ENCODE data around the gene NKAIN4.

NKAIN4 gene

DNA sequence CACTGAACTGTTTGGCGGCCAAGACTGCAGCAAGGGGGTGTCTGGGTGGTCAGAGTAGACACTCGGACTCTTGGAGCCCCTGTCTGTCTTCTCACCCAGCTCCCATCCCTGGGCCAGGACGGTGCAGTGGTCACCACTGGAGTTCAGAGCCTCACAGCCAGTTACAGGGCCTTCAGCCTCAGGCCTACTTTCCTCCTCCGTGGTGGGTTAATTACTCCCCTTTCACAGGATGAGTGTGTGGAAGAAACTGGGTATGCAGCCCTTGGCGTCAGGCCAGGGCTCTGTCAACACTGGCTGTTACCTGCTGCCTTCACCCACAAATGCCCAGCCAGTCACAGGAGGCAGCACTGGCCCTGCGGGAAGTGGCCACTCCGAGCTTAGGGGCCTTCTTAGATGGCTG lies 36.6 kb downstream of the NKAIN4 start:
- DNase-seq (ENCODE audit: low read depth): no peak

DNA sequence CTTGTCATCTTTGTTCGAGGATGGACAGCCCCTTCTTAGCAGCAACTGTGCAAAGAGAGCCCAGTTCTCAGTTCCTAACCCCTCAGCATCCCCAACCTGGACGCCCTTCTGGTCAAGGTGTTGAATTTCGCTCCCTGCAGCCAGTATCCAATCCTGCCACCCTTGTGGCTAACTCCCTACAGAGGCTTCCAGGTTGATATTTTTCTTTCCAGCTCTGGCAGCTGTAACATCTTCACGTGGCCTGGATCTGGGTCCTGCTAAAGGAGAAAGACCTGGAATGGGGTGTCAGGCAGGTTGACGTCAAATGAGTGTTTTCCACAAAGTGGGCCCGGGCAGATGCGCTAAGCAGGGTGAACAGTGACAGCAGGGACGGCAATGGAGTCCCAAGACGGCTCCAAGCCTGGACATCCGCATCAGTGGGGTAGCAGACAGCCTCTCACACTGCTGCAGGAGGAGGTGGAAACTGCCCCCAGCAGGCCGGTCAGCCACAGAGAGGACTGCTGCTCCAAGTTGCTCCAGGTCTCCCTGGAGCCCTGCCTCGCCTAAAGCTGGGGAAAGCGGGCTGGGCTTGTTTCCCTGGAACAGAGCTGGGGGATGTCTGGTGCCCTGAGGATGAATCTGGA lies 37.3 kb downstream of the NKAIN4 start:
- DNase-seq (ENCODE audit: low read depth): no peak

DNA sequence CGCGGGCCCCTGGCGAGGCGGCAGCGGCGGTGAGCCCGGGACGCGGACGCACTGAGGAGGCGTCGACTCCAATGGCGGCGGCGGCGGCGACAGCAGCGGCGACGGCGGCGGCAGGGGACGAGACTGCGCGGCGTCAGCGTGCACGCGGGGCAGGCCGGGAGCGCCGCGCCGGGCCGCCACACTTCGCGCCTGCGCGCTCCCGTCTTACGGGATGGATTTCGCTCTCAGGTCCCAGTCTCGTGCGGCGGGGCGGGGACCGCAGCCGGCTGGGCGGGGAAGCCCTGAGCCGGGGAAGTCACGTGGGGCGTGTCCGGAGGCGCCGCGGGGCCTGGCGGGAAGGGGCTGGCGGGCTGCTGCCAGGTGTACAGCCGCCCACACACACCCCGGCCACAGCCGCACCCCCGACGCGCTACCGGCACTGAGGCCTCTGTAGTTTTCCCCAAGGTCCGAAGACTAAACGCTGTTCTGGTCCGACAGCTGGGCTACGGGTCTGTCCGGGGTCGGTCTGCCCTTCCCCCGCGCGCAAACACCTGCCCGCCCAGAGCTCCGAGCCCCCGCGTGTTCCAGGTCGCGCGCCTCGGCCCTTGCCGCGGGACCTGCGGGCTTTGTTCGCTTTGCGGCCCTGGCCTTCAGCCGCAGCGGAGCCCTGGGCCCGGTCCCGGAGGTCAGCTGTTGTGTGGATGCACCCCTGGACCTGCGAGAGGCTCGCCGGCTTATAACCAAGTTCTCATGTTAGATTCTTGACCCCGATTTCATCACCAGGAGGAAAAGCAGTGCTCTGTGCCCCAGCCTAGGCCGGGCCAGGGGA lies 38.0 kb downstream of the NKAIN4 start, which contains the start of gene YTHDF1:
Gene YTHDF1, minus strand, starts transcription at position 91 of the 808 bp plus-strand sequence. CDS start 239 bp downstream, outside the sequence.
- DNase-seq (ENCODE audit: low read depth): peak; percentile 85

DNA sequence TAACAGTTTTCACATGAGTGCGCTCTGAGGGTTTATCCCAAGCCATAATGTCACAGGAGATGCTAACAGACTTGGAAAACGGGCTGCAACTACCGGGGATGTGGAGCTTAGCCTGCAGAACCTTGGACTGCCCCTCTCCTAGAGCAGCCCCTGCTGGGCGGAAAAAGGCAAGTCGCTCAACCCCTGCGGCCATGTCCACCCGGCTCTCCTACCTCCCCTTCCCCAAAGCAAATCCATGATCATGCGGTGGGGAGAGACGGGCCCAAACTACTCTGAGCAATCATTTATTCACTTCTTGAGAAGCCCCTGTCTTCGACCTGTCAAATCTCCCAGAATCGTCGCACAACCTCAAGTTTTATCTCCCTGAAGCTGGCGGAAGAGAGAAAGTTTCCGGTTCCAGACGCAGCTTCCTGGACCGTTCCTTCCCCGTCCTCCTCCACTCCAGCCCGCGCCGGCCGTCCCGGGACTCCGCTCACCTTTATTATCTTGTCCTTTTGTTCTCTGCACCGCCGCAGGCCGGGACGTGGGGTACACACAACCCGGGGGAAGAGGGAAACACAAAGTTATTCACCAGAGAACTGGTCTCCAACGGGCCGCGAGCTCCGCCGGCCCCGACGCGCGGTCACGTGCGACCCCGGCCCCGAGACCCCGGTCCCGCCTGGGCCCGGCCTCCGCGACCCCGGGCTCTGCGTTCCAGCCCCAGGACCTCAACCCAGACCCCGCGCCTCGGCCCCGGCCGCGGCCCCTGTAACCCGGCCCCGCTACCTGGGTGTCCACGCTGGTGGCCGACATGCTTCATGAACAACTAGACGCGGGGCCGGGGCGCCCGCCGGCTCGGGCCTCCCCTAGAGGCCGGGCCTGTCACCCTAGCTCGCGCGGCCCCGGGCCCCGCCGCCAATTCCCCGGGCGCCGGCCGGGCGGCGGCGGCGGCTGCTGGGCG lies 38.9 kb downstream of the NKAIN4 start:
- DNase-seq (ENCODE audit: low read depth): peak; percentile 16

DNA sequence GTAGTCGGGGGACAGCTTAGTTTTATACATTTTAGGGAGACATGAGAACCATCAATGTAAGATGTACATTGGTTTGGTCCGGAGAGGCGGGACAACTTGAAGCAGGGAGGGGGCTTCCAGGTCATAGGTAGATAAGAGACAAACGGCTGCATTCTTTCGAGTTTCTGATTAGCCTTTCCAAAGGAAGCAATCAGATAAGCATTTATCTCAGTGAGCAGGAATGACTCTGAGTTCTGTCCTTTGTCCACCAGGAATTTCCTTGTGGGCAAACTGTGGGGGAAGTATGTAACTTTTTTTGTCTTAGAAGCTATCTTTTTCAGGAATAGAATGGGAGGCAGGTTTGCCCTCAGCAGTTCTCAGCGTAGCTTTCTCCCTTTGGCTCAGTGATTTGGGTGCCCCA lies 39.7 kb downstream of the NKAIN4 start:
- DNase-seq (ENCODE audit: low read depth): no peak

DNA sequence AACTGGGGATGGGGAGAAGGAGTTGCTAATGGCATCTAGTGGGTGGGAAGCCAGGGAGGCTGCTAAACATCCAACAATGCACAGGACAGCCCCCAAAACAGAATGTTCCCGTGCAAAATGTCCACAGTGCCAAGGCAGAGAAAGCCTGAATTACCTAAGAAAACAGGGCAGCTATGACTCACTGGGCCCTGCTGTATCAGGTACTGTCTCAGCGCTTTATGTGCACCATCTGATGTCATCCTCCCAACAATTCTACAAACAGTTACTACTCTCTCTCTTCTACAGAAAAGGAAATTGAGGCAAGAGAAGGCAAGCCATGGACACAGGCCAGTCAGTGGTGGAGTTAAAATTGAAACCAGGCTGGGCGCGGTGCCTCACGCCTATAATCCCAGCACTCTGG lies 41.5 kb downstream of the NKAIN4 start:
- DNase-seq (ENCODE audit: low read depth): no peak

DNA sequence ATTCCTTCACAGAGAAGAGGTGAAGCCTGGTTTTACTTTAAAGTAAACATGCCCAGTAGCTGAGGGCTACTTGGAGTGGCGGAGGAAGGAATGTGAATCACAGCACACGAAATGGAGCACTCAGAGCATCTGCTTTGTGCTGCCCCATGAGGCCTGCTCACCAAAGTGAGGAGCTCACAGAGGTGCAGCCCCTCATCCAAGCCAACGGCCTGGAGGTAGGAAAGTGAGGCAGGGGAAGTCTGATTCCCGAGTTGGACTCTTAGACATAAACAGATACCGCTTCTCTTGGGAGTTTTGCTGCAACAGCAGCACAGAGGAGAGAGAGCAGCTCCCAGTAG lies 41.9 kb downstream of the NKAIN4 start:
- DNase-seq (ENCODE audit: low read depth): no peak

DNA sequence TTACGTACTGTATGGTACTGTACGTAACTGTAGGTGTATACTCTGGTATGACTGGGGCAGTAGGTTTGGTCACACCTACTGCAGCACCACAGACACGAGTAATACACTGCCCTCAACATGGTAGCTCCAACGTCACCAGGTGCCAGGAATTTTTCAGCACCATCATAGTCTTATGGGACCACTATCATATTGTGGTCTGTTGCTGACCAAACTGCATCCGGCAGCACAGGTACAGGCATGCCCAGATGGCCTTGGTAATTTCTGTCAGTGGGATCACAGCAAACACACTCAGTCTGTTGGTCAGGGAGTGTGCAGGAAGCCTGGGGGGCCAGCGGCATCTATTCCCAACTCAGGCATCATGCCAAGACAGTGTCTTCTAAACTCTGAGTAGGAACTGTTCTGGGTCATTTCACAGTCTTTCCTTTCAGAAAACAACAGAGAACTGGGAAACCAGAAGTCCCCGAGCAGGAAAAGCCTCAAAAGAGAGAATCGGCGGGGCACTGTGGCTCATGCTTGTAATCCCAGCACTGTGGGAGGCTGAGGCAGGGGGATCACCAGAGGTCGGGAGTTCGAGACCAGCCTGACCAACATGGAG lies 44.2 kb downstream of the NKAIN4 start:
- DNase-seq (ENCODE audit: low read depth): no peak

DNA sequence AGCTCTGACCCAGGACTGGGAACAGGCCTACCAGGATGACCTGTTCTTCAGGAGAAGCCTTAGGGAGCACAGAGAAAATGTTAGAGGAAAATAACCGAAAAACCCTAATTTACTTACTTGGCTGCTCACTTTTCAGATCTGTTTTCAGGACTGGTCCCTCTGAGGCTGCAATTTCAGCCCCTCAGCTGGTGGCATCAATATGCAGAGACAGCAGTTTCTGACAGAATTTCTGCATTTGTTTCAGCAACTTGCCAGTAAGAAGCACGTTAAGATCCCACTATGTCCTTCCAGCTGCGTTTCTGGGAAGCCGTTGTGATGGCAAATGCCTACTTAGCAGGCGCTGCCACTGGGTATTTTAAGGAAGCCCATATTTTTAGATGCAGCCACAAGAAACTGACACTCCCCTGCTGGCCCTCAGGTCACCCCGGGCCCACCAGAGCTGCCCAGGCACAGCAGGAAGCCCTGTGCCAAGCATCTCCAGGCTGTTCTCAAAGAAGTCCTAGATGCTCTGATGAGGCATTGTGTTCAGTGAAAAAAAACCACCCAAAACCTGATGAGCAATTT lies 45.8 kb downstream of the NKAIN4 start:
- DNase-seq (ENCODE audit: low read depth): no peak

DNA sequence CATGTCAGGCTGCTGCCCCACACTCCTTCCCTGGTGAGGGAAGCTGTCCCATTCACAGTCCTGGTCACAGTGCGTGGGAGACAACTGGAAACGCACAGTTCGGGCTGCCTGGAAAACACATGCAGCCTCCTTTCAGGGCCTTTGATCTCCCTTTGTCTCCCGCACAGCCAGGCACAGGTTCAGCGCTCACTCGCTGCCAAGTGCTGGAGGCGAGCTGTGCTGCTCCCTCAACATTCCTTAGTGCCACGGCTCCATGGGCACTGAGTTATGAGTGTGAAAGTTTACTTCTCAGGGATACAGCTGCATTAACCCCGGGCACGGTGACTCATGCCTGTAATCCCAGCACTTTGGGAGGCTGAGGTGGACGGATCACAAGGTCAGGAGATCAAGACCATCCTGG lies 47.4 kb downstream of the NKAIN4 start:
- no peak for DNase-seq (ENCODE audit: low read depth)

DNA sequence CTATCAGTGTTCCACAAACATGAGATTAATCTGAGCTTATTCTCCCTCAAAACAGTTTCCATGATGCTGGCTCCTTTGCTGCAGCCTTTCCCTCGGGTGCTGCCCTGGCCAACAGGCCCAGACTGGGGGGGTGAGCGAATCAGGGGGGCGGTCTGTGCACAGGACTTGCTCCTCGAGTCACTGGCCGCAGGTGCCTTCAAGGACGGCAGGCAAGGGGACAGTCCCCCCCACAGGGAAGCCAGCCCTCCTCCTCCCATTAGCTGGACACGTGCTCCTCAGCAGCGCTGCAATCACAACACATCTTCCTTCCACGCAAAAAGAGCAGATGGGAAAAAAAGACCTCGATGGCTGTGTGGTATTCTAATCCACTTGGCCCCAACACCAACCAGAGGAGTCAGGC lies 48.4 kb downstream of the NKAIN4 start:
- DNase-seq (ENCODE audit: low read depth): no peak

DNA sequence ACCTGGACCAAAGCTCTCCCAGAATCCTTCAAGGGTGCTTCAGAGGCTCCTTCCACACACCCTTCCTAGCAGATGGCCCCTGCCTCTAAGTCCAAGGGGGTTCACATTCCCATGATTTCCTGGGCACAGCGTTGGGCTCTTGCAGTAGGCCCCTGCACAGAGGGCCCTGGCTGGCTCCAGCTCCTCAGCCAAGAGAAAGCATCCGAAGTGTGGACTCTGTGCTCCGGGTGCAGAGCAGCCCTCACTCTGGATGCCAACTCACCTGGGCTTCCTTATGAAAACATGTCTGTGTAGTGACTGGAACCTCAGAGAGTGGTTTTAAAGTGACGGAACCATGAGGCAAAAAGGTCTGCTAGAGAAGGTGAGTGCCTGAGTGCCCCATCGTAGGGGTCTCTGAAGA lies 49.9 kb downstream of the NKAIN4 start:
- no peak for DNase-seq (ENCODE audit: low read depth)

DNA sequence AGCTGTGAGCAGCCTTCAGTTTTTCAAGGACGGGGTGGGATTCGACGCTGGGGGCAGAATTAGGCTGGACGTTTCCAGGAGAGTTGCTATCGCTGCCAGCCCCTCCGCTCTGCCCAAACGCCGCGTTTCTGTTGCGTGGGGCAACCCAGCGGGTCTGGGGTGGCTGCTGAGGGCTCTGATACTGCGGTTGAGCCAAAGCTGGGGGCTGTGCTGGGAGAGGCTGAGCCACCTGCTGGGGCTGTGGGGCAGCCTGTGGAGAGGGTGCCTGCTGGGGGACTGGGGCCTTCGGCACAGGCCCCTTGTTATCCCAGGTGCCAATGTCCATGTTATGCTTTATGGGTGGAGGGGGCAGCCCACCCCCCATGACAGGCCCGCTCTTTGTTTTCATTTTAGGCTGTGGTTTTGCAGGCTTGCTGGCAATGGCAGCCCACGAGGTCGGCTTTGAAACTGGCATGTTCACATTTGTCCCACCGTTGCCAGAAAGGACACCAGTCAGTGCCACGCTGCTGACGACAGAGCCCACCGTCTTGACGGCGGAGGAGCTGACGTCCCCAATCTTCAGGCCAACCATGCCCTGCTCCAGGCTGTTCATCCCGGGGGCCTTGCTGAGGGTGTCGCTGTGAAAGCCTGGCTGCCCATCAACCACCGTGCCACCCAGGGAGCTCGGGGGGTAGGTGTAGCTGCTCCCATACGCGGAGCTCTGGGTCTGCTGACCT lies 51.3 kb downstream of the NKAIN4 start:
- no peak for DNase-seq (ENCODE audit: low read depth)

DNA sequence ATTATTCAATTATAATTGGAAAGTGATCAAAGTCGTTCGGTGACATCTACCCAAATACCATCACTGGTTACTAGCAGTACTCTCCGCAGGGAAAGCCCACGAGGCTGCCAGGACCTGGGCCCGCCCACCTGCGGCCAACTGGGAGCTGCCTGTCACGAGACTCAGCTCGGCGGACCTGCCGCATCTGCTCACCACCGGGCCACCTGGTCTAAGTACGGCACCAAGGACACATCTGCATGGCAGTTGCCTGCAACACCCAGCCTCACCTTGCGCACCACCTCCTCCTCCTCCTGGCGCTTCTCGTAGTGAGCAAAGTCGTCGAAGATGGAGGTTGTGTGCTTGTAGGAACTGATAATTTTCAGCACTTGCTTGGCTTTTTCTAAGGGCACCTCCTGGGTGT lies 52.2 kb downstream of the NKAIN4 start:
- DNase-seq (ENCODE audit: low read depth): no peak

DNA sequence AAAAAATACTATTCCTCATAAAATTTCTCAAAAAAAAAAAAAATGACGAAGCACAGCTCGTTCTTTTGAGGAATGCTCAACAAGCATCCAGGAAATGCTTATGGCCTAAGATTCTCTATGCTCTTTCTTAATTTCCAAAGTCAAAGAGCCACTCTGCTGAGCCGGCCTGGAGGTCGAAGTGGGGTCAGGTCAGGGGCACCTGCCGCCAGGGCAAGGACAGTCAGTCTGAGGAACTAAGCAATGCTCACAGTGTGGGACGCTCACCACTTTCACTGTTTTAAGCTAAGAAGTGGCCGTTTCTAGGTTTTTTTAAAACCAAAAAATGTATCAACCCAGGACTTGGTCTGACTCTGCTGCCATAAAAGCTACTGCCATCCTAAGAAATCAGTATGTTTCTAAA lies 55.7 kb downstream of the NKAIN4 start:
- no peak for DNase-seq (ENCODE audit: low read depth)

DNA sequence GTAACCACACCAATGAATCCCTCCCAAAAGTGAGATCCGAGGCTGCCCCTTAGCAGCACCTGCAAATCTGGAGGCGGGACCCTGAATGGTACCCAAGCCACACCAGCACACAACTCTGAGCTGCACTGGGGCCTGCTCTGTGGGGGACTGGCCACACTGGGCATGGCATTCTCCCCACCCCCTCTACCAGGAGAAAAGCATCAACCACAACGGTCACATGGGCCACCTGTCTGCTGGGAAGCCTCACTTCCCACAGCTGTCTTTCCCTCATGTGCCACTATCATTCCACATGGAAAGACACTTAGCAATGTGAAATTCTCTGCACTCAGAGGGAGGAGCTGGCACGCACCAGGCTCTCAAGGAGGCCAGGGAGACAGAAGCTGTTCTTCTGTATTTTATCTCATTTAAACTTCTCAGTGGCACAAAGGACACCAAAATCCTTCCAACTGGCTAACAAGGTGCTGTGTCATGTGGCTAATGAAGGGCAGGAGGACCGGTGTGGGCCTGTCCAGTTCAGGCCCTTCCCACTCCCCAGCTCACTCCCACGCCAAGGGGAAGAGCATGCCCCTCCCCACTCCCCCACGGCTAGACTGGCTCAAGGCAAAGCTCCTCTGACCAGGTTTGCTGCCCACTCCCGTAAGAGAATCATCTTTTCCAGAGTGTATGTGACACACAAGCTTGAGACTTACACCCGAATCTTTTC lies 57.3 kb downstream of the NKAIN4 start:
- no peak for DNase-seq (ENCODE audit: low read depth)

DNA sequence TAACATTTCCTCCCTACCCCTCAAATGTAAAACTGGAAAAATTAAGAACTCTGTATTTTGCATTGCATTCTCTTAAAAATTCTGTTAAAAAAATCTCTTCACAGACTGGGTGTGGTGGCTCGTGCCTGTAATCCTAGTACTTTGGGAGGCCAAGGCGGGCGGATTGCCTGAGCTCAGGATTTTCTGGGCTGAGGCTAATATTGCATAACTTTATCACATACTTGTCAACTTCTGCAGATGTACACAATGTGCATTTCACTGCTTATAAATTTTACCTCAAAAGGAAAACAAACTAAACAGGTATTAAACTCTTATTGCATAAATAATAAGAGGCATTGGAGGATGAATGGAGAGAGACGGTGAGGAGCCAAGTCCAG lies 59.5 kb downstream of the NKAIN4 start:
- no peak for DNase-seq (ENCODE audit: low read depth)

DNA sequence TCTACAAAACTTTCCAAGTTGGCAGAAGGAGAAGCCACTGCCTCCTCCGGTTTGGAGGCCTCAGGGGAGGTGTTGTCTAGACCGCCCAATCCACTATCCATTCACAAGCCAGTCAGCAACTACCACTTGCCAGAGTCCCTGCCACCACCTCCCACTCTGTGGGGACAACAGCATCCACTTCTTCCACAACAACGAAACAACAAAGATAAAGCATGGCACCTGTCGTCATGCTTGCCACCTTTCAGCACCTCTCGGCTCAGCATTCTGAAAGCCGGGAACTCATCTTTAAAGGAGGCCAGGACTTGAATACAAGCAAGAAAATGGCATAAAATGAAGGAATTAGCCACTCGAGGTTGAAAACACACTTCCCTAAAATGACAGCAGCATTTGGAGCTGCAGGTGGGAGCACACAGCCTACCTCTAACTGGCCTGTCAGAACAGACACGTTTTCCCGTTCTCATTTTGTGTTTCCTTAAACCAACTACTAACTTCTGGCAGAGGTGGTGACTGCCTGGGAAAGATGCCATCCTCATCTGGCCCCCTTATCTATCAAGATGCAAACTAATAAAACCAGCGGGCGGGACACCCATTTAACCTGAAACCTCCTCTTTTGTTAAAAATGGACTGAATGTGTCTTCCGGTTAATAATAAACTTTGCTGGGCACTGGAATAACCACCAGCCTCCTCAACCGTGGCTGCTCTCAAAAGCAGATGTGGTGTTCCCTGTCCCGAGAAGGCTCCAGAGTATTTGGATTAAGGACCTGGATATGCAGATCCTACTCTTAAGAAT lies 60.1 kb downstream of the NKAIN4 start:
- DNase-seq (ENCODE audit: low read depth): no peak

DNA sequence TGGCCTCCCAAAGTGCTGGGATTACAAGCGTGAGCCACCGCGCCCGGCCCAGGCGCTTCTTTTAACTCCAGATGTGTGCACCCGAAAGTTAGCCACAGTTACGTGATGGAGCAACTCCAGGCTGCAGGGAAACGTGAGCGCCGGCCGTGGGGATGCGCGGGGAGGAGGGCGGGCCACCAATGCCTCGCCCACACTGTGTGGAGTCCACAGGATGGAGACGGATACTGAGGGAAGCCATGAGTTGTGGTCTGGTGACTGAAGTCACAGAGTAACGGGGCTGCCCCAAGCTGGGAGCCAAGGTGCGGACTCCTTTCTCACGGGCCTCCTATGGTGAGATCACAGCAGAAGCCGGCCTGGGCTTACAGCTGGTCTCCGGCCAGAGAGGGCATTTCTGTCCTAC lies 61.5 kb downstream of the NKAIN4 start:
- DNase-seq (ENCODE audit: low read depth): no peak

DNA sequence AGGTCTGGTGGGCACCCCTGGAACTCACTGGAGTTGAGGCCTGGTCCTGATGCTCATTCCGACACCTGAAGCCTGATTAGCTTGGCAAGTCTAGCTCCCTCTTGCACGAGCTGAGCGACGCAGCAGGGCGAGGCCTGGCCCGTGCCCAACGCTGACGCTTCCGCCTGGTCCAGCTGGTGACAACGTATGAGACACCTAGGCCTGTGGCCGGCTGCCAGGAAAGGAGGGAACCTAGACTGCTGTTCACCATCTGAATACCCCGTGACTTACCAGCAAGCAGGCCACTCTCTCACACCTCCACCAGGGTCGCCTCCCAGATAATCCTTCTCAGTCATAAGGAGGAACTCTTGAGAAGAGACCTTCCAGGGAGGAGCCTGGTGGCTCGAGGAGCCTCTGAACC lies 62.9 kb downstream of the NKAIN4 start:
- no peak for DNase-seq (ENCODE audit: low read depth)
